Measurements from ENCODE around the gene BAIAP2L2. TPM values are rescaled to one million over a fixed set of nuclear protein-coding genes. Genes with fewer than 3 reads are reported as not detected.

Gene BAIAP2L2
- total and polyA plus RNA-seq, 2 donors (not counting 3 experiments of a cell fraction or from before 2014, with no cell fraction given), result 0.20 to 0.35 TPM

DNA sequence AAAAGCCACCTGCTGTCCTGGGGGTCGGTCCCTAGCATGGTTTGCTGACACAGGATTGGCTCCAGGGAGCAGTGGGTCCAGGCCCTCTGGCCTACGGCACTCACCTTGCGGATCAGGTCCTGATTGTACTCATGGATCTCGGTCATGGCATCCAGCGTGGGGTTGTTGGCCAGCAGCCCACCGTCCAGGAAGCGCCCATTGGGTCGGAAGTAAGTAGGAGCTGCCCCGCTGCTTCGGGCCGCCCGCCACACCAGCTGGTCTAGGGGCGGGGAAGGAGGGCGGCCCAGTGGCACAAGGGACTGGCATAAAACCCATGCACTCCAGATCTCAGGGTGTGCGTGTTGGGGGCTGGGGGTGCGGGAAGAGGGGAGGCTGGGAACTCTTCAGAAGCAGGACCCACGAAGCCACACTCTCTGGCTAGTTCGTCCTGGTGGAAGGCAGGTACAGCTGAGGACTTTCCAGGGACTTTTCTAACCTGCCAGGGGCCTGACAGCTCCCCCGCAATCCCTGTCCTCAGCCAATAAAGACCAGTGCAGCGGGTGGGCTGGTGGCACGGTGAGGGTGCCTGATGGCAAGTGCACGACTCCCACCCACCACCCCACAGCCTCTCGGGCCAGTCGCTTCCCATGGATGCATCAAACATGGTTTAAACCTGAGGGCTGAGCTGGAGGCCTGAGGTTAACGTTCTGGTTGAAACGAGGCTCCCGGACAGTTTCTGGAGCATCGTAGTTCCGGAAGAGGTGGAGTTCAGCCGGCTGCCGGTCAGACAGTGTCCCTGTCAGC lies 5.1 kb upstream of the BAIAP2L2 start:
- Histone ChIP-seq H3K36me3 (ENCODE audit: control insufficient read depth in 2 of 2, extremely low read depth in 1 of 2, insufficient read depth in 2 of 2, low read length in 2 of 2) (no peaks in the 10 kb centered on the region), H3K79me2 (ENCODE audit: control insufficient read depth, insufficient read depth, low read length) (no peaks in the 10 kb centered on the region), H2AFZ (ENCODE audit: low read depth, low read length) (no peak overlapping the region), H3K9me3 (replicated peaks; ENCODE audit: control insufficient read depth, insufficient read depth, low read length) (no peaks in the 10 kb centered on the region), H3K9ac (replicated peaks; ENCODE audit: extremely low read depth, insufficient read depth, low read length) (no peak overlapping the region), H3K4me3 (replicated peaks in 1 of 3; ENCODE audit: insufficient read depth in 1 of 3, low read depth in 1 of 3, low read length in 3 of 3) (no peak overlapping the region), H3K9me1 (replicated peaks; ENCODE audit: control insufficient read depth, extremely low read depth, insufficient read depth, low read length) (no peaks in the 10 kb centered on the region), H3K27ac (ENCODE audit: insufficient read depth, low read depth, low read length) (no peak overlapping the region), H4K20me1 (replicated peaks; ENCODE audit: control insufficient read depth, extremely low read depth, insufficient read depth, low read length) (no peaks in the 10 kb centered on the region), H3K4me1 (ENCODE audit: control insufficient read depth, extremely low read depth, insufficient read depth, low read length) (no peaks in the 10 kb centered on the region), H3K4me2 (ENCODE audit: insufficient read depth, low read length) (no peak overlapping the region), H3K27me3 (ENCODE audit: control insufficient read depth in 2 of 2, insufficient read depth in 2 of 2, low read length in 2 of 2) (no peaks in the 10 kb centered on the region)
- CTCF ChIA-PET, result interaction anchor here (1.3 to 3.0 kb wide), 11 partner anchors 9 to 190 kb away, joined by 3 to 25 read pairs (median 14); partner anchors contain the start of gene MAFF
- intact Hi-C loops (cut with micrococcal nuclease), result loop anchor here (2.0 kb wide), 2 partner anchors 61 to 97 kb away; no protein-coding TSS in a partner anchor
- BruUV-seq (replicated peaks), result no TSS peak
- POLR2A ChIA-PET, result no interaction called here
- FAIRE-seq, result no peak
- dilution Hi-C loops (cut with MboI; ENCODE audit: extremely low pct_ligation_motif_present, low sequenced_read_pairs), result no loop called here
- no peak for DNase-seq (ENCODE audit: low read depth, low spot score)
- TF ChIP-seq, protein P1, sequence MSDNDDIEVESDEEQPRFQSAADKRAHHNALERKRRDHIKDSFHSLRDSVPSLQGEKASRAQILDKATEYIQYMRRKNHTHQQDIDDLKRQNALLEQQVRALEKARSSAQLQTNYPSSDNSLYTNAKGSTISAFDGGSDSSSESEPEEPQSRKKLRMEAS (IDR thresholded peaks at IDR 0.05; ENCODE audit: insufficient read depth, insufficient read length), result no peak
- no peak for TF ChIP-seq GATA2 (IDR thresholded peaks at IDR 0.05; ENCODE audit: insufficient read depth, insufficient read length, low read depth, low read length)
- no peak for TF ChIP-seq FOS (IDR thresholded peaks at IDR 0.05; ENCODE audit: borderline replicate concordance, insufficient read depth, low read length)
- TF ChIP-seq, protein P2, sequence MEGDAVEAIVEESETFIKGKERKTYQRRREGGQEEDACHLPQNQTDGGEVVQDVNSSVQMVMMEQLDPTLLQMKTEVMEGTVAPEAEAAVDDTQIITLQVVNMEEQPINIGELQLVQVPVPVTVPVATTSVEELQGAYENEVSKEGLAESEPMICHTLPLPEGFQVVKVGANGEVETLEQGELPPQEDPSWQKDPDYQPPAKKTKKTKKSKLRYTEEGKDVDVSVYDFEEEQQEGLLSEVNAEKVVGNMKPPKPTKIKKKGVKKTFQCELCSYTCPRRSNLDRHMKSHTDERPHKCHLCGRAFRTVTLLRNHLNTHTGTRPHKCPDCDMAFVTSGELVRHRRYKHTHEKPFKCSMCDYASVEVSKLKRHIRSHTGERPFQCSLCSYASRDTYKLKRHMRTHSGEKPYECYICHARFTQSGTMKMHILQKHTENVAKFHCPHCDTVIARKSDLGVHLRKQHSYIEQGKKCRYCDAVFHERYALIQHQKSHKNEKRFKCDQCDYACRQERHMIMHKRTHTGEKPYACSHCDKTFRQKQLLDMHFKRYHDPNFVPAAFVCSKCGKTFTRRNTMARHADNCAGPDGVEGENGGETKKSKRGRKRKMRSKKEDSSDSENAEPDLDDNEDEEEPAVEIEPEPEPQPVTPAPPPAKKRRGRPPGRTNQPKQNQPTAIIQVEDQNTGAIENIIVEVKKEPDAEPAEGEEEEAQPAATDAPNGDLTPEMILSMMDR (IDR thresholded peaks at IDR 0.05; ENCODE audit: extremely low read depth in 1 of 2, insufficient read depth in 1 of 2, low read depth in 1 of 2, low read length in 2 of 2), result no peak
- no peak for TF ChIP-seq MYC (IDR thresholded peaks at IDR 0.05; ENCODE audit: low read depth, low read length)
- no peak for TF ChIP-seq EZH2 (IDR thresholded peaks at IDR 0.05; ENCODE audit: borderline replicate concordance, low read depth, low read length, severe bottlenecking)
- no peak for TF ChIP-seq POLR2A (IDR thresholded peaks at IDR 0.05; ENCODE audit: low read depth, low read length)
- no peak for TF ChIP-seq POLR2AphosphoS5 (IDR thresholded peaks at IDR 0.05; ENCODE audit: insufficient read depth, low read depth, low read length)
- no peak for TF ChIP-seq JUN (IDR thresholded peaks at IDR 0.05; ENCODE audit: borderline replicate concordance, insufficient read depth, insufficient read length, low read depth)
